HG03439 (cell line): Measurements from ENCODE around the gene ATP1A1.

Experiments used
- ATAC-seq: cut with Tn5 transposase; IDR thresholded peaks from one replicate; pipeline ENCODE4 v1.9.1; 2021; ENCODE audit warnings: mild to moderate bottlenecking, moderate library complexity; ENCODE audit not compliant: unreplicated experiment

Gene ATP1A1

DNA sequence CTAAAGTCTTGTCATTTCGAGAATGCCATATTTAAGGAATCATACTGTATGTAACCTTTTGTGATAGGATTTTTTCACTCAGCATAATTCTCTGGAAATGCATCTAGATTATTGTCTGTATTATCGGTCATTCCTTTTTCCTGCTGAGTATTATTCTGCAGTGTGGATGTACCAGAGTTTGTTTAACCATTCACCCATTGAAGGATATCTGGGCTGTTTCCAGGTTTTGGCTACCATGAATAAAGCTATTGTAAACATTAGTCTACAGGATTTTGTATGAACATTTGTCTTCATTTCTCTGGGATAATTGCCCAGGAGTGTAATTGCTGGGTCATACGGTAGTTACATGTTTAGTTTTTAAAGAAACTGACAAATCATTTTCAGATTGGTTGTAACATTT is 61.8 kb downstream of the ATP1A1 start:
- ATAC-seq = no peak

DNA sequence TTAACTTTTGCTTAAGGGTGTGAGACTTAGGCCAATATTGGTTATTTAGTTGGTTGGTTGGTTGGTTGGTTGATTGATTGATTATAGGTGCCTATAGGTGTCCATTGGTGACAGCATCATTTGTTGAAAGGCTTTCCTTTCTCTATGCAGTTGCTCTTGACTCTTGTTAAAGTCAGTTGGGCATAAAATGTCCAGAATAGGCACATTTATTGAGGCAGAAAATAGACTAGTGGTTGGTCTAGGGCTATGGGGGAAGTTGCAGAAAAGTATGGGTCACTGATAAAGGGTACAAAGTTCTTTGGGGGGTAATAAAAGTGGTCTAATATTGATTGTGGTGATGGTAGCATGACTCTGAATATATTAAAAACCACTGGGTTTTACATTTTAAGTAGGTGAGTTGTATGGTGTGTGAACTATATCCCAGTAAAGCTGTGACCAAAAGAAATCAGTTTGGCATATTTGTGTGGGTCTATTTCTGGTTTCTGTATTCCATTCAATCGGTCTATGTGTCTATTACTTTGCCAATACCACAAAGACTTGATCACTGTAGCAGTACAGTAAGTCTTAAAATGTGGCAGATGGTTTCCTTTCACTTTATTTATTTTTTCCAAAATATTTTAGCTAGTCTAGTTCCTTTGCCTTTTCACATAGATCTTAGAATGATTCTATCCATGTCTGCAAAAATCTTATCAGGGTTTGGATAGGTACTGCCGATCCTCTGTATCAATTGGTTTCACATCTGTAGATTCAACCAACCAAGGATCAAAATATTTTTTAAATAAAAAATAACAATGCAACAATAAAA is 63.0 kb downstream of the ATP1A1 start:
- ATAC-seq = no peak

DNA sequence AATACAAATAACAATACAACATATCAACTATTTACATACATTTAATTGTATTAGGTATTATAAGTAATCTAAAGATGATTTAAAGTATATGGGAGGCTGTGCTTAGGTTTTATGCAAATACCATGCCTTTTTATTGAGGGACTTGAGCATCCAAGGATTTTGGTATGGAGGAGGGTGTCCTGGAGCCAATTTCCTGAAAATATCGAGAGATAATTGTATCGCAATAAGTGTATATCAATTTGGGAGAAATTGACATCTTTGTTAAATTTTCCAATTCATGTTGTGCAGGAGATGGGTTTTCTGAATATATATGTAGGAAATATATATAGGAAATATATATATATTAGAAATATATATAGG is 63.5 kb downstream of the ATP1A1 start:
- no peak for ATAC-seq

DNA sequence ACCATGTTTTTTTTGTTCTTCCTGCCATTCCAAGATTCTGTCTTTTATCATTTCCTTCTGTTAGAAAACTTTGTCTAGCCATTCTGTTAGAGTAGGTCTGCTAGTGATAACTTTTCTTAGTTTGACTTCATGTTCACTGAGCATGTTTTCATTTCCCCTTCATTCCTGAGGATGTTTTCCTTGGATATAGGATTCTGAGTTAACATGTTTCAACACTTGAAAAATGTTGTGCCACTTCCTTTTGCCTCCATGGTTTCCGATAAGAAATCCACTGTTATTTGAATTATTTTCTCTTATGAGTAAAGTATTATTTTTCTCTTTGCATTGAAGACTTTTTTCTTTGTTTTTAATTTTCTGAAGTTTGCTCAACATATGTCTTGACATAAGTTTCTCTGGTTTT is 66.7 kb downstream of the ATP1A1 start:
- ATAC-seq = no peak

DNA sequence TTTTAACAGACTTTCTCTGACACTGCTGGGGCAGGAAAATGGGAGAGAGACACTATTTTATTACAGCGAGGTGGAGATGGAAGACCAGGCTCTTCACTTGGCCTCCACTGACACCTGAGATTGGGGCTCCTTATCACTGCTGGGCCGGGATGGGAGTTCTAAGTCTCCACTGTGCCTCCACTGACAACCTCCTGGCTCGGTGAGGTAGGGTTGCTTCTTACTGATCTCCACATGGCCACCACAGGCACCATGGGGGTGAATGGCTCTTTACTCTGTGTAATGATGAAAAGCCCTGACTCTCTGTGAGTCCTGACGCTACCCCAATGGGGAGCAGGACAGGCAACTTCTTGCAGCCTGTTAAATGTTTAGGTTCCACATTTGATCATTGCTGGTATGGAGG is 67.7 kb downstream of the ATP1A1 start:
- ATAC-seq = no peak

DNA sequence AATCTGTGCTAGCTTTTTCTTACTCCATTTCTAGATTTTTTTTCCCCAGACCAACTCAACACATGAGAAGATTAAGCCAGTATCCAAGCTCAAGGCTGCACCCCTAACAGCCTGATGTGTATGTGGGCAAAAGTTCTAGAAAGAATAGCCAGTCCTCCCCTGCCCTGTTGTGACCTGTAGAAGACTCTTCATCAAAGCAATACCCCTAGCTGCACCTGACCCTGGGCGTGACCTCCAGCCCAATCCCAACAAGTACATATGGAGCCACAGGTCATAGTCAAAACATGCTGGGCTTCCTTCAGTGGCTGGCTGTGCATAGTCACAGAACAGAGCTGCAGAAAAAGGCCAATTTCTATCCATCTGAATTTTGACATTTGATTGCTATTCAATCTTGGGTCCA is 72.5 kb downstream of the ATP1A1 start:
- no peak for ATAC-seq

DNA sequence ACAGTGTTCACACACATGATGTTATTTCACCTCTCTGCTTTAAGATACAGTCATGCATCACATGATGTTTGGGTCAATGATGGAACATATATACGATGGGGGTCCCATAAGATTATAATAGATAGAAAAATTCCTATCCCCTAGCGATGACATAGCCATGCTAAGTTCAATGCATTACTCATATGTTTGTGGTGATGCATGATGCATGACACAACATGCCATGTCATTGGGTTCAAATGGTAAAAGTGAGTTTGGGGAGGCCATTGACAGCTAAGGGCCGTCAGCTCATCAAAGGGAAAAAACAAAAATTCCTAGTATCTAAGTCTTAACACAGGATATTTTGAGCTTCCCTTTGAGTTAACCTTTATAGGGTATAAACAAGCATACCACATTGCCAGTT is 73.6 kb downstream of the ATP1A1 start:
- ATAC-seq = no peak

DNA sequence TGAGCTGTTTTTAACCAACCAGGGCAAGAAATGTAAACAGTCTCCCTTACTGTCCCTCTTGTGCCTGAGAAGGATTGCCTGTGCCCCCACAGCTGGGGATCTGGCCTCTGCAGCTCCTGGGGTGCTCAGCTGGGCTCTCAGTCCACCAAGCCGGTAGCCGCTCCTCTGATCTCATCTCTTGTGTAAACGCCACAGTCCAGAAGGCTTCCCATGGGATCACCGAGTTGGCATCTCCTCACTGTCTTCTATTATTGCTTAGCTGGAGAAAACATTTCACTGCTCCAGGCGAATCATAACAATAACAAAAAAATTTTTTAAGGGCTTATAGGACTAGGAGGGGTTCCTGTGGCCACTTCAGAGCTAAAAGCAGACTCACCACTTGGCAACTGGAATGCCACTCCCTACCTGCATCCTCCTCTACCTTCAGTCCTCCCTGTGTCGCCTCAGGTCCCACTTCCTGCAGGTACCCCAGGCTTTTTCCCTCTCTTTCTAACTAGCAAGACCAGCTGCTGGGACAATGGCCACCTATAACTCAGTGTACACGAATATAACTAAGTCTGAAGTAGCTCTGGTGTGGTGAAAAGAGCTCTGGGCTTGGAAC is 75.8 kb downstream of the ATP1A1 start:
- no peak for ATAC-seq

DNA sequence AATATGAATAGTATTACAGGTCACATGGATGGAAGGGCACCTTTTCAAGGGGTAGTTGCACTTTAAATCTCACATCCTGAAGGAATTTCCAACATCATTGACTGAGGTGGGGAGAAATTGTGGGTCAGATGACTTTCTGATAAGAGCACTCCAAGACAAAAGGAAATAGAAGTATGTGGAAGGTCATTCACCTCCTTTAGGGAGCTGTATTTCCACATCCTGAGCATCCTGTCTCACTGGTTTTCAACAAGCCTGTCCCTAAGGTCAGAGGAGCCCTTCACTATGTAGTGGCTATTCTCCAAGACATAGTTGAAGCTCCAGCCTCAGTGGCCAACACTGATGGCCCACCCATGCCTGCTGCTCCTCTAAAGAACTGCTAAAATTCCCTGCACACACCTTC is 76.5 kb downstream of the ATP1A1 start:
- ATAC-seq = no peak

DNA sequence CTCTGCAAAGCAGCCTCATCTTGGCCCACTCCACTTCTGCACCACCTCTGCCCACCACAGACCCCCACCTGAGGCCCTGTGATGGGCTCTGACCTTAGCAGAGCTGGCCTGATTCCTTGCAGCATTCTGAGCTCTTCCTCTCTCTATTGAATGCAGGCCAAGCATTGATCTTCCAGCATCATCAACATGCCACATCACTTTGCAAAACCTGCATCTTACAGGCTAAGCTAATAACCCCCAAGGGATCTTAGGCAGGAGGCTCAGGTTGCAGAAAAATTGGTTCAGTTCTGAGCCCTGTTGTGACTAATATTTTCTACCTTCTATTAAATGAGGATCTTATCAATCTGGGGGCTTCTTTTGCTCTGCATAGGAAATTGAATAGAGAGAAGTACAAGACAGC is 78.7 kb downstream of the ATP1A1 start:
- ATAC-seq = no peak

DNA sequence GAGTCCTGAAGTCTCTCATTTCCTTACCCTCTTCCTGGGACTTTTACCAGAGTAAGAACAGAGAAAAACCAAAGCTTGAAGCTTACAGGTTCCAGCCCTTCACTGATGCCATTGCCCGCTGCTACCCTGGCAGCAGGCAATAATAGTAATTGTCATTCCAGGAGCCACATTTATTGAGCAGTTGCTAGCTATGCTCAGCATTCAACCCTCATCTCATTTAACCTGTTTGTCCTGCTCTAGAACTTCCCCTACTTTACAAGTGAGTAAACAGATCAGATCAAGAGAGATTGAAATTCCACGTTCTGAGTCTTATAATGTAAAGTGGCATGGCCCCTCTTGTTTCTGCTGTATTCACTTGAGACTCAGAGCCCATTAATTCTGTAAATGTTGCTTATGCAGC is 80.4 kb downstream of the ATP1A1 start:
- no peak for ATAC-seq

DNA sequence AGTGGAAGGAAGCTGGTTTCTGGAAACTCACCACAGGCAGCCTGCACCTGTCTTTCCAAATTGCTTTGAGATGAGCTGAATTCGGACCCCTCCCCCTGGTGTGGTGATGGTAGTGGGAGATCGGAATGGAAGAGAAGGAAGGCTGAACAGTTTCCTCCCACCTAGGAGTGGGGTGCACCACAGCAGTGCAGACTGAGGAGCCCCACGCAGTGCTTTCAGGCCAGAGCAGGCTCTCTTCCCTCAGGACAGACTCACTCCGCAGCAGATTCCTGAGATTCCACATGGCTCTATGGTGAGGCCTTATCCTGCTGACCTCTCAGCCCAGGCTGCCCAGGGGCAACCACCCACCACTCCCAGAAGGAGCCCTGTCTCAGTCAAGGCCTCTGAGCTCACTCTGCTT is 80.9 kb downstream of the ATP1A1 start:
- ATAC-seq = no peak
